ENCODE data around the gene CYP27C1. TPM values are rescaled to one million over a fixed set of nuclear protein-coding genes. Genes with fewer than 3 reads are reported as not detected.

Gene CYP27C1
- total RNA-seq, 1 donor from 2014 or later, result not detected

- ChIA-PET POLR2A (no interaction called here), CTCF (interaction anchor here (1.2 kb wide), 1 partner anchor 75 kb away, joined by 3 read pairs; no protein-coding TSS in a partner anchor)
- no peaks in the 10 kb centered on the region for H3K36me3 Mint-ChIP-seq (ENCODE audit: low read depth)
- no peak for TF ChIP-seq CTCF (IDR thresholded peaks at IDR 0.05)
- no peak for DNase-seq
- intact Hi-C loops (cut with micrococcal nuclease), result no loop called here
- no peak for ATAC-seq (ENCODE audit: low read depth)
- H3K4me1 Mint-ChIP-seq, result peaks cover 9% of the 10 kb centered on the region
- H3K27ac Mint-ChIP-seq, result no peak overlapping the region
- peaks cover 1% of the 10 kb centered on the region for H3K27me3 Mint-ChIP-seq
- H3K4me3 Mint-ChIP-seq, result no peak overlapping the region
- H3K9me3 Mint-ChIP-seq, result peaks cover 2% of the 10 kb centered on the region
Measured at GRCh38 chr2:127142663-127143630, 77.2 kb downstream of the CYP27C1 start.

GRCh38 chr2:127140538-127140937 lies 79.6 kb downstream of the CYP27C1 start:
- Mint-ChIP-seq H3K9me3 (peaks cover 2% of the 10 kb centered on the region), H3K27ac (no peak overlapping the region), H3K27me3 (peaks cover 1% of the 10 kb centered on the region), H3K4me3 (no peak overlapping the region), H3K4me1 (peaks cover 9% of the 10 kb centered on the region), H3K36me3 (ENCODE audit: low read depth) (no peaks in the 10 kb centered on the region)
- intact Hi-C loops (cut with micrococcal nuclease), result no loop called here
- TF ChIP-seq CTCF (IDR thresholded peaks at IDR 0.05), result no peak
- DNase-seq (no peak), ATAC-seq (ENCODE audit: low read depth) (no peak)
- ChIA-PET POLR2A (no interaction called here), CTCF (no interaction called here)

DNA sequence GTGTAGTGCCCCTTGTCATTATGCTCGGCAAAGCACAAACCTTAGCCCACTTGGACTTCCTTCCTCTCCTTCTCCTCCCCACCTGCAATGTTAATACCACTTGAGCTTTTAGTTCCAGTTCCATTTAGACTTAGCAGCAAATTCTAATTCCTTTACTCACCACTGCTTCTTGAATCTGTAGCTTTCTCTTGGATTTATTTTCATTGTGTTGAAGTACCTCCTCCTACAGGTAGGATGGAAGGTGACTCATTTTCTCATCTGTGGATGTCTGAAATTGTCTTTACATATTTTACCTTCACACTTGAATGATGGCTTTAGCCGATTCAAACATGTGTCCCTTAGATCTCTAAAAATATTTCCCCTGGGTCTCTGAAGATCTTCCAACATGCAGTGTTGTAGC lies 80.3 kb downstream of the CYP27C1 start:
- Mint-ChIP-seq H3K27ac (no peak overlapping the region), H3K9me3 (peaks cover 2% of the 10 kb centered on the region), H3K4me1 (peaks cover 9% of the 10 kb centered on the region), H3K36me3 (ENCODE audit: low read depth) (no peaks in the 10 kb centered on the region), H3K4me3 (no peak overlapping the region), H3K27me3 (peaks cover 1% of the 10 kb centered on the region)
- intact Hi-C loops (cut with micrococcal nuclease), result no loop called here
- DNase-seq, result no peak
- POLR2A ChIA-PET, result no interaction called here
- CTCF ChIA-PET, result no interaction called here
- no peak for ATAC-seq (ENCODE audit: low read depth)
- TF ChIP-seq CTCF (IDR thresholded peaks at IDR 0.05), result no peak

GRCh38 chr2:127138281-127138680 lies 81.8 kb downstream of the CYP27C1 start:
- ATAC-seq (ENCODE audit: low read depth) (no peak), DNase-seq (no peak)
- ChIA-PET POLR2A (no interaction called here), CTCF (no interaction called here)
- H3K27me3 Mint-ChIP-seq, result peaks cover 1% of the 10 kb centered on the region
- H3K27ac Mint-ChIP-seq, result no peak overlapping the region
- H3K4me3 Mint-ChIP-seq, result no peak overlapping the region
- intact Hi-C loops (cut with micrococcal nuclease), result no loop called here
- no peak for TF ChIP-seq CTCF (IDR thresholded peaks at IDR 0.05)
- H3K9me3 Mint-ChIP-seq, result peaks cover 2% of the 10 kb centered on the region
- H3K36me3 Mint-ChIP-seq (ENCODE audit: low read depth), result no peaks in the 10 kb centered on the region
- H3K4me1 Mint-ChIP-seq, result peaks cover 9% of the 10 kb centered on the region

- CTCF ChIA-PET, result no interaction called here
- Mint-ChIP-seq H3K4me1 (peaks cover 9% of the 10 kb centered on the region), H3K4me3 (no peak overlapping the region), H3K36me3 (ENCODE audit: low read depth) (no peaks in the 10 kb centered on the region), H3K27me3 (peaks cover 1% of the 10 kb centered on the region), H3K9me3 (peaks cover 2% of the 10 kb centered on the region), H3K27ac (no peak overlapping the region)
- POLR2A ChIA-PET, result no interaction called here
- ATAC-seq (ENCODE audit: low read depth) (no peak), DNase-seq (no peak)
- intact Hi-C loops (cut with micrococcal nuclease), result no loop called here
- no peak for TF ChIP-seq CTCF (IDR thresholded peaks at IDR 0.05)
Measured at GRCh38 chr2:127137741-127138140, 82.4 kb downstream of the CYP27C1 start.
